GM19395 (cell line): ENCODE results near the gene PPFIA4.

Experiments
- ATAC-seq: cut with Tn5 transposase; IDR thresholded peaks from one replicate; pipeline ENCODE4 v1.9.1; 2021; ENCODE audit warnings: mild to moderate bottlenecking, moderate library complexity; ENCODE audit not compliant: unreplicated experiment

Gene PPFIA4

DNA sequence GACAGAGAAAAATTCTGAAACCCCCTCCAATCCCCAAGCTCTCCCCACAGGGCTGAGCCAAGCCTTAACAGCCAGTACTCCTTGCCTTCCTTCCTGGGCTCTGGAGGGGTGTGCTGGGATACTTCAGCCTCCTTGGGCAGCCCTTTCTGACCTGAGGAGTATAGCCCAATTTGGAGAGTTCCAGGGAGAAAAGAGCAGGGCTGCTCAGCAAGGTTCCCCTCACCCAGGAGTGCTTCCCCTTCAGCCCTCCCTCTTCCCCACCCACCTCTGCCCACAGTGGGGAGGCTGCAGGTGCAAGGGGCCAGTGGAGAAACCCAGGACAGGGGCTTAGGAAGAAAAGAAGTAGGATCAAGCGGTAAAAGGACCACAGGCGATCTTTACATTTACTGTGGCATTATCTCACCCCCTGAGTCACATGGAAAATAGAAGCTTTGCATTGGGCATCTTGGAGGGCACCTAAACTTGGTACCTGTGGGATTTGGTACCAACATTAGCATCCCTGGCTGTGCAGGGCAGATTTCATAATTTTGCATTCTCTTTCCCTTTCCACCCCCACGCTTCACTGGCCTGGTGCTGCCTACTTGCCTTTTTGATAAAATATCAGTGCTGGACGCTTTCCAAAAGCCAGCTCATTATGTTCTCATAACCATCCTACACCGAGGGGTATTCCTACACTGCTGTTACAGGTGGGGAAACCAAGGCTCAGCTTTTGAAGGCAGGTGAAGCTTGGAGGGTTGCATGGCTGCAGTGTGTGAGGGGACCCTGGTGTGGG lies 98.4 kb downstream of the PPFIA4 start:
- no peak for ATAC-seq

DNA sequence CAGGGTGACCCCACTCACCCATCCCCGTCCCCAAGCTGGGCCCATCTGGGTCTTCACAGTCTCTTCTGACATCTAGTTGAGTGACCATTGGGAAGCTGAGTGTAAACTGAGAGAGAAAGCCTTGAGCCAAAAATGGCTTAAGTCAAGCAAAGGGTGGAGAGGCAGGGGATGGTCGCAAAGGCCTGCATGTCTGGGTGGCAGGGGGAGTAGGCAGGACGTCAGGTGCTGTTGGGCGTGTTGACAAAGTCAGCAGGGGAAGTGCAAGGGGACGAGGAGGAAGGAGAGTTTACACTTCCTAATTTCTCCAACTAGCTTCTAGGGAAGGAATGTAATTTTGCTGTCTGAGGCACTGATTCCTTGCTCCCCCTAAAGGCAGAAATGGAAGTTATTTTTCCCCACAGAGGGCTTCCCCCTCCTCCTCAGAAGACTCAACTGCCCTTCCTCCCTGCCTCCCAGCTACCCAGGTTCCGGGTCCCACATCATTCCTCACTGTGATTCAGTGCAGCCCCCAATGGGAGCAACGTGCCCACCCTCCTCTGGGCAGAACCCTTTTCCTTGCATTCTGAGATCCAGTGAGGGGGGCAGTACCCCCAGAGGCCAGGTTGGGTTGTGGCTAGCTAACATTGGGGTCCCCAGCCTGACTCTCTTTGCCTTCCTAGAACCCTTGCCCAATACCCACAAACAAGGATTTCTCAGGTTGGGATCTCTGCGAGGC lies 100.0 kb downstream of the PPFIA4 start:
- ATAC-seq, result no peak

GRCh38 chr1:203126866-203127665 lies 100.8 kb downstream of the PPFIA4 start:
- ATAC-seq, result no peak

- no peak for ATAC-seq
Observed at GRCh38 chr1:203127666-203128430, 101.6 kb downstream of the PPFIA4 start, which contains the start of gene ADORA1. Gene ADORA1, plus strand, starts transcription at chr1:203127726. Its CDS starts 1,116 bp downstream, at chr1:203128842.

DNA sequence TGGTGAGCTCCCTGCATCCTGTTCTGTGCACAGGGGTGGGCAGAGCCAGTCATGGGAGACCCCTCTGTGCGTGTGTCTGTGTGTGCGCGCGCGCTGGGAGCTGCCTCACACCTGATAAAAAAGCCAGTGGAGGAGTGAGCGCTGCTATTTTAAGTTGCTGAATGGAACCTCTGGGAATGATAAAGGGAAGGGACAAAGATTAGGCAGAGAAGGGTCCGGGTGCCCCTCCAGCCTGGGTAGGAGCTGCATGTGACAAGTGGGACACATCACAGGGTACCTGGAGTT lies 102.1 kb downstream of the PPFIA4 start:
- ATAC-seq, result no peak
